CD4-positive, alpha-beta T cell (primary cell): ENCODE results near the gene KNOP1. TPM values are rescaled to one million over a fixed set of nuclear protein-coding genes. Genes with fewer than 3 reads are reported as not detected.
"Not testable (repeated sequence)": the region's sequence is repeated elsewhere in the genome, so short reads cannot be mapped to it uniquely, and the experiment has no call there.

Experiments used
- ATAC-seq: fragments of 200-7000 bp; cut with Tn5 transposase; one replicate; pipeline ENCODE4 v1.10.0; 2022; ENCODE audit warnings: mild to moderate bottlenecking; ENCODE audit not compliant: poor library complexity
- CTCF ChIA-PET: fragments of 350-600 bp; sonication (Branson Sonifier 250); formaldehyde crosslinking; loops from one replicate; lab custom pipeline; 2021; ENCODE audit warnings: antibody characterized with exemption, inconsistent platforms; lab: Charles Lee
- POLR2A ChIA-PET: fragments of 350-600 bp; sonication (Branson Sonifier 250); formaldehyde crosslinking; loops from one replicate; lab custom pipeline; 2021; ENCODE audit warnings: antibody characterized with exemption, inconsistent platforms; lab: Charles Lee
- DNase-seq, 14 experiments: peaks; one replicate each; pipeline ENCODE4 v3.0.0-alpha.2; 2013 to 2020; ENCODE audit warnings: mixed read lengths in 2 of 14
- H3K27ac ChIP-seq, 2 donors: one replicate each; pipeline versions ENCODE4 v1.5.1 to v1.7.0; 2013; ENCODE audit warnings: low read length in 2 of 2, low read depth in 1 of 2, mild to moderate bottlenecking in 1 of 2
- H3K27me3 ChIP-seq, 2 experiments: 1 replicate in 1 of 2; 2 replicates in 1 of 2; pipeline versions ENCODE4 v1.6.1 to v1.7.0; 2013; ENCODE audit warnings: low read length in 2 of 2, control low read depth in 1 of 2, mild to moderate bottlenecking in 1 of 2, moderate library complexity in 1 of 2; ENCODE audit not compliant: insufficient read depth in 2 of 2, control insufficient read depth in 1 of 2
- H3K36me3 ChIP-seq: one replicate; pipeline ENCODE4 v1.6.1; 2013; ENCODE audit warnings: low read length, control low read depth; ENCODE audit not compliant: insufficient read depth
- H3K4me1 ChIP-seq: one replicate; pipeline ENCODE4 v1.6.1; 2013; ENCODE audit warnings: low read length, control low read depth; ENCODE audit not compliant: insufficient read depth
- H3K4me3 ChIP-seq: one replicate; pipeline ENCODE4 v1.5.1; 2013; ENCODE audit warnings: mild to moderate bottlenecking, low read length, moderate library complexity
- H3K9me3 ChIP-seq, 2 experiments: 1 replicate in 1 of 2; 2 replicates in 1 of 2; pipeline versions ENCODE4 v1.6.1 to v1.7.0; 2013; ENCODE audit warnings: low read length in 2 of 2, mild to moderate bottlenecking in 2 of 2, control low read depth in 1 of 2, moderate library complexity in 1 of 2; ENCODE audit not compliant: control insufficient read depth in 1 of 2, insufficient read depth in 1 of 2
- H3K27ac Mint-ChIP-seq: one replicate; pipeline ENCODE4 v1.8.0; 2020; ENCODE audit warnings: mixed read lengths
- H3K27me3 Mint-ChIP-seq: one replicate; pipeline ENCODE4 v1.8.0; 2021; ENCODE audit warnings: mixed read lengths
- H3K36me3 Mint-ChIP-seq: one replicate; pipeline ENCODE4 v1.8.0; 2021; ENCODE audit warnings: low read depth, mixed read lengths
- H3K4me1 Mint-ChIP-seq: one replicate; pipeline ENCODE4 v1.8.0; 2021; ENCODE audit warnings: low read depth, mixed read lengths
- H3K4me3 Mint-ChIP-seq: one replicate; pipeline ENCODE4 v1.8.0; 2020; ENCODE audit warnings: mild to moderate bottlenecking, mixed read lengths
- H3K9me3 Mint-ChIP-seq: one replicate; pipeline ENCODE4 v1.8.0; 2020; ENCODE audit warnings: mixed read lengths
- CTCF ChIP-seq: fragments of 200-600 bp; IDR thresholded peaks from one replicate; pipeline ENCODE4 v1.8.0; 2022; ENCODE audit warnings: antibody characterized with exemption, mild to moderate bottlenecking
- intact Hi-C, 2 experiments: fragments of 100-400 bp; cut with DNase I in 1 of 2; cut with micrococcal nuclease in 1 of 2; formaldehyde crosslinking; loops; one replicate each; pipeline versions ENCODE4 v1.15.1 to v1.9.0; 2023 to 2025; cut with DNase I, micrococcal nuclease
- total RNA-seq, 174 experiments: library from RNA in 2 of 174; stranded (reverse) in 2 of 174; gene quantifications; one replicate each; pipeline ENCODE4 v1.2.3 and lab custom pipeline; 2021 to 2026

KNOP1 gene
- total RNA-seq, 2 experiments from 2014 or later: 3.5 to 4.1 TPM

GRCh38 chr16:19666477-19666876 is 51.5 kb downstream of the KNOP1 start:
- Histone ChIP-seq H3K4me3 (no peak overlapping the region), H3K9me3 (peaks cover 4 to 6% of the 10 kb centered on the region in 2 experiments), H3K4me1 (no peaks in the 10 kb centered on the region), H3K27me3 (no peaks in the 10 kb centered on the region), H3K36me3 (peaks cover 21% of the 10 kb centered on the region), H3K27ac (no peak overlapping the region)
- CTCF ChIA-PET: no interaction called here
- peaks cover 68% of the 10 kb centered on the region for H3K36me3 Mint-ChIP-seq
- H3K27ac Mint-ChIP-seq: no peak overlapping the region
- no peaks in the 10 kb centered on the region for H3K27me3 Mint-ChIP-seq
- no peaks in the 10 kb centered on the region for H3K4me1 Mint-ChIP-seq
- no peak for DNase-seq
- TF ChIP-seq CTCF: no peak
- no peak for ATAC-seq
- POLR2A ChIA-PET: no interaction called here
- H3K9me3 Mint-ChIP-seq: no peaks in the 10 kb centered on the region
- intact Hi-C loops: no loop called here
- no peak overlapping the region for H3K4me3 Mint-ChIP-seq

- peaks cover 74% of the 10 kb centered on the region for H3K36me3 Mint-ChIP-seq
- H3K4me1 Mint-ChIP-seq, H3K9me3 Mint-ChIP-seq, H3K4me3 Mint-ChIP-seq, CTCF ChIA-PET, intact Hi-C loops, H3K27me3 Mint-ChIP-seq, H3K9me3 ChIP-seq, ATAC-seq, H3K27me3 ChIP-seq, H3K4me3 ChIP-seq, DNase-seq, H3K27ac ChIP-seq, H3K27ac Mint-ChIP-seq, H3K4me1 ChIP-seq: not testable (repeated sequence)
- H3K36me3 ChIP-seq: peaks cover 19% of the 10 kb centered on the region
- POLR2A ChIA-PET: interaction anchor here (0.8 kb wide), 1 partner anchor 53 kb away, joined by 3 read pairs; the partner anchor contains the start of gene IQCK
Observed at GRCh38 chr16:19665313-19665712, 52.7 kb downstream of the KNOP1 start.

- ChIA-PET CTCF (no interaction called here), POLR2A (no interaction called here)
- Histone ChIP-seq H3K4me1 (no peaks in the 10 kb centered on the region), H3K4me3 (no peak overlapping the region), H3K27me3 (no peaks in the 10 kb centered on the region), H3K27ac (no peak overlapping the region), H3K9me3 (peaks cover 4 to 6% of the 10 kb centered on the region in 2 experiments), H3K36me3 (peaks cover 10% of the 10 kb centered on the region)
- intact Hi-C loops: no loop called here
- H3K4me1 Mint-ChIP-seq: no peaks in the 10 kb centered on the region
- peaks cover 74% of the 10 kb centered on the region for H3K36me3 Mint-ChIP-seq
- TF ChIP-seq CTCF: no peak
- H3K27me3 Mint-ChIP-seq: no peaks in the 10 kb centered on the region
- H3K4me3 Mint-ChIP-seq: no peak overlapping the region
- ATAC-seq (no peak), DNase-seq (no peak)
- no peak overlapping the region for H3K27ac Mint-ChIP-seq
- no peaks in the 10 kb centered on the region for H3K9me3 Mint-ChIP-seq
Observed at GRCh38 chr16:19664166-19664565, 53.9 kb downstream of the KNOP1 start.

GRCh38 chr16:19662351-19662750 is 55.7 kb downstream of the KNOP1 start:
- H3K4me3 ChIP-seq: no peak overlapping the region
- Mint-ChIP-seq H3K4me3 (no peak overlapping the region), H3K36me3 (peaks cover 75% of the 10 kb centered on the region), H3K27me3 (no peaks in the 10 kb centered on the region), H3K27ac (no peak overlapping the region), H3K4me1 (no peaks in the 10 kb centered on the region), H3K9me3 (no peaks in the 10 kb centered on the region)
- ATAC-seq (no peak), DNase-seq (no peak)
- TF ChIP-seq CTCF: no peak
- H3K36me3 ChIP-seq: peaks cover 15% of the 10 kb centered on the region
- CTCF ChIA-PET: no interaction called here
- intact Hi-C loops: no loop called here
- H3K4me1 ChIP-seq: no peaks in the 10 kb centered on the region
- POLR2A ChIA-PET: no interaction called here
- peaks cover 4 to 6% of the 10 kb centered on the region in 2 experiments for H3K9me3 ChIP-seq
- no peaks in the 10 kb centered on the region for H3K27me3 ChIP-seq
- no peak overlapping the region for H3K27ac ChIP-seq
